ENCODE measurements around the gene SEMA4D. TPM values are rescaled to one million over a fixed set of nuclear protein-coding genes. Genes with fewer than 3 reads are reported as not detected.
A peak's percentile ranks its signal among the peaks of the same experiment; 100 is the strongest.

SEMA4D gene
- total RNA-seq, 4 donors from 2014 or later = 23.6 to 77.0 (median 41.3) TPM

GRCh38 chr9:89447416-89447815 lies 50.5 kb downstream of the SEMA4D start:
- in situ Hi-C loops (cut with MboI; ENCODE audit: low sequenced_read_pairs in 4 of 4) (no loop called here), intact Hi-C loops (cut with DNase I; ENCODE audit: low total_unique reads) (no loop called here)
- H3K4me3 ChIP-seq = no peak overlapping the region
- ATAC-seq (no peak), DNase-seq (no peak)
- H3K27ac ChIP-seq = no peak overlapping the region
- H3K4me1 ChIP-seq = peaks cover 25 to 29% of the 10 kb centered on the region in 2 donors
- H3K9me3 ChIP-seq = no peaks in the 10 kb centered on the region
- no peaks in the 10 kb centered on the region for H3K27me3 ChIP-seq
- no peak for TF ChIP-seq CTCF (IDR thresholded peaks at IDR 0.05 in 4 of 5, conservative IDR thresholded peaks at IDR 0.05 in 1 of 5)
- TF ChIP-seq POLR2A (IDR thresholded peaks at IDR 0.05) = no peak
- no peaks in the 10 kb centered on the region for H3K36me3 ChIP-seq

- Histone ChIP-seq H3K27me3 (no peaks in the 10 kb centered on the region), H3K27ac (peak overlapping the region in 1 of 4 donors; percentile 38), H3K4me3 (no peak overlapping the region), H3K9me3 (no peaks in the 10 kb centered on the region), H3K4me1 (peaks cover 30 to 34% of the 10 kb centered on the region in 2 donors), H3K36me3 (no peaks in the 10 kb centered on the region)
- in situ Hi-C loops (cut with MboI; ENCODE audit: low sequenced_read_pairs in 4 of 4) (no loop called here), intact Hi-C loops (cut with DNase I; ENCODE audit: low total_unique reads) (no loop called here)
- DNase-seq = no peak
- no peak for ATAC-seq
- TF ChIP-seq CTCF (IDR thresholded peaks at IDR 0.05 in 4 of 5, conservative IDR thresholded peaks at IDR 0.05 in 1 of 5) = no peak
- no peak for TF ChIP-seq POLR2A (IDR thresholded peaks at IDR 0.05)
Observed at GRCh38 chr9:89446961-89447310, 51.0 kb downstream of the SEMA4D start.

GRCh38 chr9:89446261-89446960 lies 51.5 kb downstream of the SEMA4D start:
- ATAC-seq (no peak), DNase-seq (no peak)
- peak overlapping the region in 1 of 4 donors; percentile 38 for H3K27ac ChIP-seq
- H3K9me3 ChIP-seq = no peaks in the 10 kb centered on the region
- peaks cover 32 to 33% of the 10 kb centered on the region in 2 donors for H3K4me1 ChIP-seq
- TF ChIP-seq CTCF (IDR thresholded peaks at IDR 0.05 in 4 of 5, conservative IDR thresholded peaks at IDR 0.05 in 1 of 5) (no peak), POLR2A (IDR thresholded peaks at IDR 0.05) (no peak)
- H3K36me3 ChIP-seq = no peaks in the 10 kb centered on the region
- intact Hi-C loops (cut with DNase I; ENCODE audit: low total_unique reads) = no loop called here
- H3K4me3 ChIP-seq = no peak overlapping the region
- H3K27me3 ChIP-seq = no peaks in the 10 kb centered on the region
- in situ Hi-C loops (cut with MboI; ENCODE audit: low sequenced_read_pairs in 4 of 4) = no loop called here

- peak overlapping the region in 3 of 4 donors; percentile 34 to 42 (median 38) for H3K27ac ChIP-seq
- TF ChIP-seq POLR2A (IDR thresholded peaks at IDR 0.05) = no peak
- TF ChIP-seq CTCF (IDR thresholded peaks at IDR 0.05 in 4 of 5, conservative IDR thresholded peaks at IDR 0.05 in 1 of 5) = no peak
- H3K4me1 ChIP-seq = peaks cover 38% of the 10 kb centered on the region in 2 donors
- DNase-seq = no peak
- no peaks in the 10 kb centered on the region for H3K27me3 ChIP-seq
- no peak overlapping the region for H3K4me3 ChIP-seq
- ATAC-seq = no peak
- in situ Hi-C loops (cut with MboI; ENCODE audit: low sequenced_read_pairs in 4 of 4) = no loop called here
- H3K9me3 ChIP-seq = no peaks in the 10 kb centered on the region
- intact Hi-C loops (cut with DNase I; ENCODE audit: low total_unique reads) = no loop called here
- no peaks in the 10 kb centered on the region for H3K36me3 ChIP-seq
Observed at GRCh38 chr9:89445801-89446251, 52.1 kb downstream of the SEMA4D start.

All from gastrocnemius medialis (tissue), 4 donors.